Stimulated activated CD4-positive, alpha-beta T cell treated with anti-CD3 and anti-CD28 coated beads, Interleukin-1b, Interleukin-23, amount 100 ng/mL, for 24 hours (primary cell): ENCODE measurements around the gene MARF1.
A peak's percentile ranks its signal among the peaks of the same experiment; 100 is the strongest.
"Not testable (repeated sequence)": the region's sequence is repeated elsewhere in the genome, so short reads cannot be mapped to it uniquely, and the experiment has no call there.

Source experiments
- DNase-seq, 4 experiments: peaks; one replicate each; pipeline ENCODE4 v3.0.0-alpha.2; 2020; ENCODE audit warnings: low read depth in 4 of 4, low spot score in 1 of 4

MARF1 gene

GRCh38 chr16:15643048-15643945 lies at the start of gene MARF1:
Gene MARF1 (minus strand): TSS chr16:15643154. CDS start chr16:15639233, 3,921 bp downstream.
- DNase-seq = peak; percentile 99 to 100 (median 100)

DNA sequence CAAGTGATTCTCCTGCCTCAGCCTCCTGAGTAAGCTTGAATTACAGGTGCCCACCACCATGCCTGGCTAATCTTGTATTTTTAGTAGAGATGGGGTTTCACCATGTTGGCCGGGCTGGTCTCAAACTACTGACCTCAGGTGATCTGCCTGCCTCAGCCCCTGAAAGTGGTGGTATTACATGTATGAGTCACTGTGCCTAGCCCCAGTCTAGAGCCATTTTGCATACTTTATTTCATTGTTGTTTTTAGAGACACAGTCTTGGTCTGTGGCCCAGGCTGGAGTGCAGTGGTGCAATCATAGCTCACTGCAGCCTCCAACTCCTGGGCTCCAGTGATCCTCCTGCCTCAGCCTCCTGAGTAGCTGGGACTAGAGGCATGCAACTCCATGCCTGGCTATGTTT lies 49.6 kb upstream of the MARF1 start:
- DNase-seq = not testable (repeated sequence)

- DNase-seq = no peak
Observed at GRCh38 chr16:15691046-15691445, 48.1 kb upstream of the MARF1 start.

- DNase-seq = no peak
Observed at GRCh38 chr16:15690296-15690695, 47.3 kb upstream of the MARF1 start.

GRCh38 chr16:15689290-15689689 lies 46.3 kb upstream of the MARF1 start:
- DNase-seq = no peak

DNA sequence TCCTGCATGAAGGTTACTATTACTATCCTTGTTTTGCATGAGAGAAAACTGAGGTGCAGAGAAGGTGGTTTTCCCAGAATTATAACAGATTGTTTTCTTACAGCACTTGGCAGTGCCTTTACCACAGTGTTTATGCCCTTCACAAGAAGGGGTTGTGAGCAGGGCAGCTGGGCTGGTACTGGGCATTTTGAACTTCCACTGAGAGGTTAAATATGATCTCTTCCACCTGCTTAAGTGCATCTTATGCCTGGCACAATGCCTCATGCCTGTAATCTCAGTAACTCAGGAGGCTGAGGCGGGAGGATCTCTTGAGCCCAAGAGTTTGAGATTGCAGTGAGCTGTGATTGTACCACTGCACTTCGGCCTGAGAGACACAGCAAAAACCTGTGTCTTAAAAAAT lies 43.3 kb upstream of the MARF1 start:
- DNase-seq = no peak

DNA sequence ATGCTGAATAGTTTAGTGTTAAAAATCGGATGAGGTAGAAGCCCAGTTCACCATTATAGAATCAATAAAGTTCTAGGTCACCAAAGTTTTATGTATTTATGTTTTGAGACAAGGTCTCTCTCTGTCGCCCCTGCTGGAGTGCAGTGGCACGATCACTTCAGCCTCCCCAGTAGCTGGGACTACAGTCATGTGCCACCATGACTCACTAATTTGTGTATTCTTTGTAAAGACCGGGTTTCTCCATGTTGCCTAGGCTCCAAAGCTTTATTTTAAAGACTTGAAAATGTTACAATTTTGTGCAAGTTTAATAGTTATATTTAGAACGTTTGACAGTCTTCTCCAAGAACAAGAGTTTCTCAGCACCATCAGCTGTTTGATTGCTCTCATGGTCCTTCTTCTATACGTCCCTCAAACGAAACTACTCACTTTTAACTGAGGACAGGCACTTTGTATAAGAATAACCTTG lies 39.2 kb upstream of the MARF1 start:
- peak in 3 of 4 experiments; percentile 8 to 24 (median 23) for DNase-seq

GRCh38 chr16:15677447-15677846 lies 34.5 kb upstream of the MARF1 start:
- no peak for DNase-seq

DNA sequence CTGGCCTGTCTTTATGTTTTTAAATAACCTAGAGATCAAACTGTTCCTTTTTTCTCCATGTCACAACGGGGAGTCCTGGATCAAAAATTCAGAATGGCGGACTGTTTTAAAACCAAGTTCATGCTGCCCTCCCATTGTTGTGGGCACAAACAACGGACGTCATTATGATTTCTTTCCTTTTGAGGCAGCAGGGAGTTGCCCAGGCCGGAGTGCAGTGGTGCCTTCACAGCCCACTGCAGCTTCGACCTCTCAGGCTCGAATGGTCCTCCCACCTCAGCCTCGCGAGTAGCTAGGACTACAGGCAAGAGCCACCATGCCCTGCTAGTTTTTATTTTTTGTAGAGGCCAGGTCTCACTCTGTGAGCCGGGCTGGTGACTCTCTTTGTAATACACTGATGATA lies 33.6 kb upstream of the MARF1 start:
- DNase-seq = no peak

- DNase-seq = no peak
Observed at GRCh38 chr16:15674571-15674970, 31.6 kb upstream of the MARF1 start.

DNA sequence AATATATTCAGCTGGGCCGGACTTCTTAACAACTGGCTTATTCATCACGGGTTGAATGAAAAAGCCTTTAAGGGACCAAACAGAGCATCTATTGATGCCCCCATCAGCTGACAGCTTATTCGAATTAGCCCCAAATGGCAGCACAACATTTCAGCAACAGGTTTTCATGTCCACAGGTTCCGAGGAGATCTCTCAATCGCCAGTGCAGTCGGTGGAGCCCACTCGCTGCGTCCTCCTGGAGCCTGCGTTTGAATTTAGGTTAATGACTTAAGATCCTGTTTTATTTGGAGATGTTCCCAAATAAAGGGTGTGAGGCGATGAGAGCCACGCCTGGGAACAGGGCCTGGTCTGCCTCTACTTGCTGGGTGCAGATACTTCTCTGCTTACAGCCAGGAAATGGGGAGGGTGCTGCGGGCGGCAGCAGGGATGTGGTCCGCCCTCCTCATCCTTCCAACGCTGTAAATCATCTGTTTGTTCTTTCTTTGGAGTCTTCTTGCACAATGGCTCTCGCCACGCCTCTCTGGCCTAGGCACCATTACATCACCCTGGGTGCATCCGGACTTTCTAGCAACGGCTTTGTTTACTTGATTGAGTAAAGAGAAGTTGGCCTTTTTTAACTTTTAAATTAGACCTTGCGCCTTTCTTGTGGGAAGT lies 29.7 kb upstream of the MARF1 start:
- DNase-seq = peak in 2 of 4 experiments; percentile 13 to 43

- DNase-seq = not testable (repeated sequence)
Observed at GRCh38 chr16:15672127-15672513, 29.2 kb upstream of the MARF1 start.

DNA sequence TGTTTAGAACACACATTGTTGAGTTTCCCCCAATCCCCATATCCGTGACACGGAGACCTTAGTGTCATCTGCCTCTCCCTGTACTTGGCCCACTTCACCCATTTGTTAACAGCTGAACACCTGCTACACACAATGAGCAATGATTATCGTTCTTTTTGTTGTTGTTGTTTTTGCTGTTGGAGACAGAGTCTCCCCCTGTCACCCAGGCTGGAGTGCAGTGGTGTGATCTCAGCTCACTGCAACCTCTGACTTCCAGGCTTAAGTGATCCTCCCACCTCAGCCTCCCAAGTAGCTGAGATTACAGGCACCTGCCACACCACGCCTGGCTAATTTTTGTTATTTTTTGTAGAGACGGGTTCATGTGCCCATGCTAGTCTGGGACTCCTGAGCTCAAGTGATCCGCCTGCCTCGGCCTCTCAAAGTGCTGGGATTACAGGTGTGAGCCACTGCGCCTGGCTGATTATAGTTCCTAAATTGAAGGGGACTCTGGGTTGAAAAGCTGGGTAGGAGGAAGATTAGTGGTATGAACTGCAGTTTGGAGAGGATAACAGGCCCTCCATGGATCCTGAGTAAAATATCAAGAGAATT lies 28.7 kb upstream of the MARF1 start:
- DNase-seq = no peak

DNA sequence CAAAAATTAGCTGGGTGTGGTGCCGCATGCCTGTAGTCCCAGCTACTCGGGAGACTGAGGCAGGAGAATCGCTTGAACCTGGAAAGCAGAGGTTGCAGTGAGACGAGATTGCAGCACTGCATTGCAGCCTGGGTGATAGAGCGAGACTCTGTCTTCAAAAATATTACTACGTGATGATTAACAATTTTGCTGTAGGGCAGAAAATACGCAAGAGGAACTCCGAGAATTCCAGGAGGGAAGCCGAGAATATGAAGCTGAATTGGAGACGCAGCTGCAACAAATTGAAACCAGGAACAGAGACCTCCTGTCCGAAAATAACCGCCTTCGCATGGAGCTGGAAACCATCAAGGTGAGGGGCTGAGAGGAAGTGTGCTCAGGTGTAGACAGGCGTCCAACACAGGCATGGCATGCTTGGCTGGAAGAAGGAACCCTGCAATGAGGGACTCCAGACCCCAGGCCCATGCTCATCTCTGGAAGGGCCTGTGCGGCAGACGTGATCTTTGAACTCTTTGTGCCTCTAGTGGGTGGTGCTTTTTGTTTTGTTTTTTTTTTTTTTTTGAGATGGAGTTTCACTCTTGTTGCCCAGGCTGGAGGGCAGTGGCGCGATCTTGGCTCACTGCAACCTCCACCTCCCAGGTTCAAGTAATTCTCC lies 24.3 kb upstream of the MARF1 start:
- no peak for DNase-seq

- no peak for DNase-seq
Observed at GRCh38 chr16:15665107-15665506, 22.2 kb upstream of the MARF1 start.

- DNase-seq = no peak
Observed at GRCh38 chr16:15660203-15660601, 17.2 kb upstream of the MARF1 start.

DNA sequence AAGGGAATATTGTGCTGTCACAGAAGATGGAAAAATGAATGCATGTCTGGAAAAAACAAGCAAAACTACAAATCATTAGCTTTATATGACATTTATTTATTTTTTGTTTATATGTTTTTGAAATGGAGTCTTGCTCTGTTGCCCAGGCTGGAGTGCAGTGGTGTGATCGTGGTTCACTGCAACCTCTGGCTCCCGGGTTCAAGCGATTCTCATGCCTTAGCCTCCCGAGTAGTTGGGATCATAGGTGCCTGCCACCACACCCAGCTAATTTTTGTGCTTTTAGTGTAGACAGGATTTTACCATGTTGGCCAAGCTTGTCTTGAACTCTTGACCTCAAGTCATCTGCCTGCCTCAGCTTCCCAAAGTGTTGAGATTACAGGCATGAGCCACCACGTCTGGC lies 15.6 kb upstream of the MARF1 start:
- no peak for DNase-seq

DNA sequence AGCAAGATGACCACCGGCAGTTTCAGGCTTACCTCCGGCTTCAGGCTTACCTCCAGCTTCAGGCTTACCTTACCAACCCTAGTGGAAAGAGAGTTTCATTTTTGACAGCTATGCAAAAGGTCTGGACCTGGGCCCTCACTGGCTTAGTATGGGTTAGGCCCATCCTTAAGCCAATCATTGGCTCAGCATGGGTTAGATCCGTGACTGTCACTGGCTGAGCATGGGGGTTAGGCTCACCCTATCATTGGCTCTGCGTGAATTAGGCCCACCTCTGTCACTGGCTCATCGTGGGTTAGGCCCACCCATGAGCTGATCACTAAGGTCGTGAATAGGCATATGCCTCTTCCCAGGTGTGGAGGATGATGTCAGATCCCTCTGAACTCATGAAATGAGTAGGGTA lies 15.2 kb upstream of the MARF1 start:
- DNase-seq = no peak

DNA sequence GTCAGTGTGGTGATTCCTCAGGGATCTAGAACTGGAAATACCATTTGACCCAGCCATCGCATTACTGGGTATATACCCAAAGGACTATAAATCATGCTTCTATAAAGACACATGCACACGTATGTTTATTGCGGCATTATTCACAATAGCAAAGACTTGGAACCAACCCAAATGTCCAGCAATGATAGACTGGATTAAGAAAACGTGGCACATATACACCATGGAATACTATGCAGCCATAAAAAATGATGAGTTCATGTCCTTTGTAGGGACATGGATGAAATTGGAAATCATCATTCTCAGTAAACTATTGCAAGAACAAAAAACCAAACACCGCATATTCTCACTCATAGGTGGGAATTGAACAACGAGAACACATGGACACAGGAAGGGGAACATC lies 12.6 kb upstream of the MARF1 start:
- DNase-seq = not testable (repeated sequence)

GRCh38 chr16:15654591-15654990 lies 11.6 kb upstream of the MARF1 start:
- no peak for DNase-seq

GRCh38 chr16:15653227-15653626 lies 10.3 kb upstream of the MARF1 start:
- no peak for DNase-seq
